ENCODE data around the gene LIMS4. TPM values are rescaled to one million over a fixed set of nuclear protein-coding genes. Genes with fewer than 3 reads are reported as not detected.

LIMS4 gene
- total and polyA plus RNA-seq, 5 experiments from 2014 or later: 0.23 to 0.91 (median 0.73) TPM; not detected in 1

Other genes with a start within 250 kb of the LIMS4 start
- 10 to 100 TPM; 35.1 to 45.6 TPM for gene RGPD6, start 104.4 kb upstream of the LIMS4 start, total RNA-seq
- 1 to 10 TPM in 2 of 3 donors, under 1 TPM in 1; 0.96 to 3.2 (median 2.7) TPM for gene RGPD6, start 104.4 kb upstream of the LIMS4 start, polyA plus RNA-seq
- 1 to 10 TPM; 3.5 to 4.0 TPM for gene BUB1, start 205.2 kb upstream of the LIMS4 start, total RNA-seq
- gene BUB1, start 205.2 kb upstream of the LIMS4 start, polyA plus RNA-seq: 1 to 10 TPM in 2 of 3 donors, under 1 TPM in 1; 0.56 to 1.3 (median 1.3) TPM

Data from naive thymus-derived CD8-positive, alpha-beta T cell (primary cell).